Colon (tissue), 2 donors: Measurements from ENCODE around the gene PCLO.
"Not testable (repeated sequence)": the region's sequence is repeated elsewhere in the genome, so short reads cannot be mapped to it uniquely, and the experiment has no call there.

Experiments
- FAIRE-seq: peaks from 2 replicates; lab custom pipeline; 2012; peaks lifted over from hg19 to GRCh38; lab: Jason Lieb, UNC
- donor health status: control.
- donor health status: control.

PCLO gene

DNA sequence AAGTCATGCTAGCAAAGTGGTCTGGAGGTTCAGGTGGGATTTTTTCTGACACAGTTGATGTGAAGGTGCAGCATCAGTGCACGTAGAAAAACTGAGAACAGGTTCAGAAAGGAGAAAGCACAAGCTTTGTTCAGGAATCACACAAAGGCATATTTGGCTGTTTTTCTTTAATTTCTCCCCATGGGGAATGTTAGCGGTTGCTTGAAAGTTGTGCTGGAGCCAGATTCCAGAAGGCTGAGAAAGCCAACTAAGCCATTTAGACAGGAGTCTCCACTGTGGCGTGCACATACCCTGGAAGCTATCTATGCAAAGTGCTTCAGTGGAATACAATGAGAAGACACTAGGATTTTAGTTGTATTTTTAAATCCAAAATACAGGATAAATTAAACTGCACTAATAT is 201.4 kb downstream of the PCLO start:
- FAIRE-seq, result no peak

DNA sequence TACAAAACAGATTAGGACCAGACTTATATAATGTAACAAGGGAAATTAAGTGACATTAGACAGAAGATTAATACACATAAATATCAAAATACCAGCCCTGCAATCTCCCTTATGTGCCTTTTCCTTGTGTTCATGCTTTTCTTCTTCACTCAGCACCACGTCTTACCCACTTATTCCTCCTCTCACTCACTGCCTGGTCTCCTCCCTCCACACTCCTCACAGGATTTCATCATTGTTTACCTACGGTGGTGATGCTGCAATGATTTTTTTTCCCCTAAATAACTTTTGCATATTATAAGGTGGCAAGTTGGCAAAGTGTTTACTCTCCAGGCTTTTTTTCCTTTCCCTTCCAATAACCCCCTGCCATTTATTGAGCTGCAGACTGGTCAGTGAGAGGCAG is 203.2 kb downstream of the PCLO start:
- no peak for FAIRE-seq

- no peak for FAIRE-seq
Observed at GRCh38 chr7:82957521-82957920, 205.2 kb downstream of the PCLO start.

DNA sequence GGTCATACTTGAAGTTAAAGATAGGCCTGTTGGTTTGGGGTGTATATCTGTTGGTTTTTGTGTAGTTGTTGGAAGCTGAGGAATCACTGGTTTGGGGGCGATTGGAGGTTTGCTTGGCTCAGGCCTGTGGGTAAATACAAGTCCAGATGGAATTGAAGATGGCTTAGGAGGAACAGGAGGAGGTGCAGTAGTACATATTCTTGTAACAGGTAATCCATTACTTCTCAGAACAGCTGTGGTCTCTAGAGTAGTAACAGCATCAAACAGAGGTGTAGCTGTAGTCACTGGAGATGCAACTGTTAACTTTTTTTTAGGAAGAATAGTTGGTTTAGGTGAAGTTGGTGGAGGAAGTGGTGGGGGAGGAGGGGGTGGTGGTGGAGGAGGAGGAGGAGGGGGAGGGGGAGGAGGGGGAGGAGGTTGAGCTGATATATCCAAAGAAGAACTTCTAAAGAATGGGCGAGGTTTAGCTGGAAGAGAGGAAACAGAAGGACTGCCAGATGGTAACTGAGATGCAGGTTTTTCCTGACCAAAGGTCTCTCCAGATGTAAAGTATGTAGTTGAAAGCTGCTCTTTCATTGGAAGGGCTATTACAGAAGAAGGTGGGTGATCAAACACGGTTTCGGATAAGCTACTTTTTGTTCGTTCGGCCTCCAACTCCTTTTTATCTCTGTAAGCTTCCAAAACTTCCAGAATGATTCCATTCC is 209.2 kb downstream of the PCLO start:
- FAIRE-seq, result no peak

GRCh38 chr7:82950436-82950835 is 212.2 kb downstream of the PCLO start:
- FAIRE-seq, result no peak

DNA sequence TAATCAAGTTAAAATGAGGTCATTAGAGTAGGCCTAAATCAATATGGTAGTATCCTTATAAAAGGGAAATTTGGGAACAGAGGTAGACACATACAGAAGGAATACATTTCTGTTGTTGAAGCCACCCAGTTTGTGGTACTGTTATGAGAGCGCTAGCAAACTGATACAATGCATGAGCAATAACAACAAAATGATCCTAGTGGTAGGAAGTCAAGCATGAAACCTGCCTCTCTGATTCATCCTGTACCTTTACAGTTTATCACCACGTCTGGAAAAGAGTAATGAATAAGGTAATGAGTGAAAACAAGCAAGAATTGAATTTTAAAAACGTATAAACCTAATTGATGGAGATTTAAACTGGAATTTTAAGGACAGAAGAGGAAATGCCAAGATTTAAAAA is 217.2 kb downstream of the PCLO start:
- FAIRE-seq, result no peak

DNA sequence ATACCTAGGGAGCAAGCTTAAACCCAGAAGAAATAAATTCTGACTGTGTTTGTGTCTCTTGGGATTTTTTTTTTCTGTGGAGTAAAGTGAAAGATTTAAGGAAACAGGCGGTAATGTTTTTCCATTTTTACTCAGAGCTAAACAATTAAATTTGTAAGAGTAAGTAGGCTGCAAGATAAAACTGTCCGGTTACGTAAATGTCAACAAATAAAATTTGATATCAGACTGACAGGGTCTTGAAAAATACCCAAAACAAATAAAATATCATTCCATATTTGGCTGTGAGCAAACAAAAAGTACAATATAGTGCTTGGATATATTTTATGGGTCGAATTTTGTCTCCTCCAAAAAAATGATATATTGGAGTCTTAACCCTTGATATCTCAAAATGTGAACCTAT is 217.6 kb downstream of the PCLO start:
- no peak for FAIRE-seq

DNA sequence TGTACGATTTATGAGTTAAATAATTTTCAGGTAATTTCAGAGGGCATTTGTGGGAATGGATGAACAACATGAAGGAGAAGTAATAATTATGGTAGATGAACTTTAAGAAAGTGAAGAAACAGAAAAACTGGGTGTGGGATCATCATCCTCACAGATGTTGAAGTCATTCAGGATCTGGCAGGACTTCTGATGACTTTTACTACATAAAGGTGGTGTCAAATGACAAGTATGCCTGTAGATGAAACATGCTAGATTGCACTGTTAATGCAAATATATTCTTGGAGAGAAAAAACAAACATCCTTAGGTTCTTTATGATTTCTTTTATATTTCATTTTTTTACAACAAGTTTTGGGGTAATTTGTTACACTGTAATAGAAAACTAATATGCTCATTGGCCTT is 230.2 kb downstream of the PCLO start:
- no peak for FAIRE-seq

DNA sequence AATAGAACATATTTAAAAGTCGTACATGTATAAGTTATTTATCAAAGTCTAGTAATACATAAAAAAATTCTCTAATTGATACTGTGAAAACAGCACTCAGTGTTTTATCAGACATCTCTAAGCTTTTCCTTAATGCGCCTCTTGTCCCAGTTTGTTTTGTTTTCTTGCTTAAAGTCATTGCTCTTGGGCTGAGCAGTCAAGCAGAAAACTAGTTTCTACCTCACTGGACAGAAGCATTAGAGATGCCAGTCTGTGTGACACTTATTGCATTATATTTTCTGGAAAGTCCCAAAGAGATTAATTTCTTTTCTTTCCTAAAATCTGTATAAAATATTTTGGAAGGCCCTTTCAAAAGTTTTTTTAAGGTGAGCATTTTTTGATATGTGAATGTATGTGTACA is 236.2 kb downstream of the PCLO start:
- FAIRE-seq, result no peak

GRCh38 chr7:82925331-82925730 is 237.4 kb downstream of the PCLO start:
- no peak for FAIRE-seq

DNA sequence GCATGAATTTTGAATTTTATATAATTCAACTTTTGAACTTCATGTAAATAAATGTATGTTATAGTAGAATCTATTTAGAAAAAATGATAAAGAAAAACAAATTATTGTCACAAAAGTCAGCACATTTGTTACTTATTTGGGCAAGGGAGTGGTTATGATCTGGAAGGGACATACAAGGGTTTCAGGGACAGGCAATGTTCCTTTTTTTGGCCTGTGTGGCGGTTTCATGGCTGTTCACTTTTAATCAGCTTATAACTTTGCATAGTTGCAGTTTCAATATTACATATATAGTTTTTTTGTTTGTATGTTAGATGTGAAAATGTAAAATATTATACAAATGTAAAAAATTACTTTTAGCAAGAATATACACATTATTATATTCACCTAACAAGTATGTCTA is 256.2 kb downstream of the PCLO start:
- no peak for FAIRE-seq

GRCh38 chr7:82904871-82905270 is 257.8 kb downstream of the PCLO start:
- FAIRE-seq, result no peak

DNA sequence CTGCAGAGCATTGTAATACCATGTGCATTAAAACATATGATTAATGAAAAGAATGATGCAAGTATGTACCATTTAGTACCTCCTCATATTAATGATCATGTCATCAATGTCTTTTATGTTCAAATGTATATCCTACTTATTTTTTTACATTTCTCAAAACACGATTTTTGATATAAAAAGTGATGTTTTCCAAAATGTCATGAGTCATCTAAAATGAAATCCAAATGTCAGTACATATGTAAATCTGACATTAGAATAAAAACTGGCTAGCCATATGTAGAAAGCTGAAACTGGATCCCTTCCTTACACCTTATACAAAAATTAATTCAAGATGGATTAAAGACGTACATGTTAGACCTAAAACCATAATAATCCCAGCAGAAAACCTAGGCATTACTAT is 261.6 kb downstream of the PCLO start:
- not testable (repeated sequence) for FAIRE-seq

GRCh38 chr7:82897500-82897899 is 265.2 kb downstream of the PCLO start:
- no peak for FAIRE-seq

- FAIRE-seq, result not testable (repeated sequence)
Observed at GRCh38 chr7:82894341-82894740, 268.3 kb downstream of the PCLO start.

DNA sequence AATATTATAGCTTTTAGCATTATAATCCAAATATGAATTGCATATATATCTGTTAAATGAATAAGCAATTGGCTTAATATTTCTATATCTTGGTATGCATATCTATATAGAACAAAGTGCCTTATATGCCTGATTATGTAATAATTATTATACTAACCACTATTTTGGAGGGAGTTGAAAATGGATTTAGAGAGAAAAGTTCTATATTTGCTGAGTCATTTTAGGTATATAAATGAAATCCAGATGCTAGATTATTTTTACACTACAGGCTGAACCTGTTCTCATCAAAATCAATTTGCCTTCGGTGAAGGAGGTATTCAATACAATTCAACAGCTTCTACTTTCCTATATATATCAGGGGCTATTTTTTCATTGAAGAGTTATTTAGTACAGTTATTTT is 276.4 kb downstream of the PCLO start:
- FAIRE-seq, result no peak

- FAIRE-seq, result no peak
Observed at GRCh38 chr7:82865856-82866255, 296.8 kb downstream of the PCLO start.

DNA sequence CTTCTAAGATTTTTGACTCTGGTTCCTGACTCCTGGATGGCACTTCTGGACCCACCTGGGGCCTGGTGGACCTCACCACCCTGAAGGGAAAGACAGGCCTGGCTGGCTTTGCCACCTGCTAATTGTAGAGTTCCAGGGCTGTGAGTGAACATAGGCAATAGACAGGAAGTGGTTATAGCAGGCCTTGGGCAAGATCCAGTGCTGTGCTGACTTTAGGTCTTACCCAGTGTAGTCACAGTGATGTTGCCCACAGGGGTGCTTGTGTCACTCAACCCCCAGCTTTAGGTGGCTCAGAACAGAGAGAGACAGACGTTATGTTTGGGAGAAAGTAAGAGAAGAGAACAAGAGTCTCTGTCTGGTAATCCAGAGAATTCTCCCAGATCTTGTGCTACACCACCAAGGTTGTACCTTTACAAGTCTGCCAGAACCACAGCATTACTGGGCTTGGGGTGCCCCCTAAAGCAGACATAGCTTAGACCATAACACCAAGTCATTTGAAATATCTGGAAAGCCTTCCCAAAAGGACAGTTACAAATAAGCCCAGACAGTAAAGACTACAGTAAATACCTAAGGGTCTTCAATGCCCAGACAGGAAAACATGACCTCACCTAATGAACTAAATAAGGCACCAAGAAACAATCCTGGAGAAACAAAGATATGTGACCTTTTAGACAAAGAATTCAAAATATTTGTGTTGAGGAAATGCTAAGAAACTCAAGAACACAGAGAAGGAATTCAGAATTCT is 303.4 kb downstream of the PCLO start:
- FAIRE-seq, result no peak

GRCh38 chr7:82851121-82851520 is 311.6 kb downstream of the PCLO start:
- no peak for FAIRE-seq

DNA sequence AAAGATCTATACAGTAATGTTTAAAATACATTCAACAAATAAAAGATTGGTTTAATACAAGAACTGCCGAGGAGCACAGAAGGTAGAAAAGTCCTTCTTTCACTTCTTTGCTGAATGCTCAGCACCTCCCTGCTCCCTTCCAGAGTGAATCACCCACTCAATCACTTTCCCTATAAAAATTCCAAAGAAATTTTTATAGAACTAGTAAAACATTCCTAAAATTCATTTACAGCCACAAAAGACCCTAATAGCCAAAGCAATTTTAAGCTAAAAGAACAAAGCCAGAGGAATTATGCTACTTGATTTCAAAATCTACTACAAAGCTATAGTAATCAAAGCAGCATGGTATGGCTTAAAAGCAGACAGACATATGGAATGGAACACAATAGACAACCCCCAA is 320.9 kb downstream of the PCLO start:
- no peak for FAIRE-seq

DNA sequence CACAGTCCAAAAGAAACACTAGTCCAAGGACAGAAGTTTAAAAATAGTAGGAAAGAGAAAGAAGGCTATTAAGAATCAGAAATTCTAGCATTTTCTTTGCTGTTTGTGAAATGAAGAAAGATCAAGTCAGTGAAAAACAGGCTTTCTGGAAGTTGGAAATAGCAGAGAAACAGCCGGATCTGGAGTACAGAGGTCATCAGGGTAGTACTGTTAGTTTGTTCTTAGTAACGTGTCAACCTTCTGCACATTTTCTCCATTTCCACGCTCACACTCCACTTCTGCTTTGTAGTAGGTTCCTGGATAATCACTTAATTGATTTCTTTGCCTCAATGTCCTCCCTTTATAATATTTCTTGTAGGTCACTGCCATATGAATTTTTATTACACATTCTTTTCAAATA is 322.6 kb downstream of the PCLO start:
- no peak for FAIRE-seq

DNA sequence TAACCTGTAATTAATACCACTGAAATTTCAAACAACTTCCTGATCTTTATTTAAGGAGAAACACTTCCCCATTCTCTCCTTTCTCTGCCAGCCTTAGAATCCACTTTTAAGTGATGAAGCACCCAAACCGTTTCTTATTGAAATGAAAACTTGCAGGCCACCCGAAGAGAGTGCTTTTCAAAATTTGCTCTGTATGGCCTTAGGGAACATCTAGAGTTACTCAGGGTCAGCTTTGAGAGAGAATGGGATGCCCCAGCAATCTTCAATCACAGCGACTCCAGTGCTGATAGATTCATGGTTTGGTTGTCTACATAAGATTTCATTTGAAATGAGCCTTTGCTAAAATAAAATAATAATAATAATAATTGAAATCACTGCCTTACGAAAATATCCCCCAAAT is 323.1 kb downstream of the PCLO start:
- no peak for FAIRE-seq

DNA sequence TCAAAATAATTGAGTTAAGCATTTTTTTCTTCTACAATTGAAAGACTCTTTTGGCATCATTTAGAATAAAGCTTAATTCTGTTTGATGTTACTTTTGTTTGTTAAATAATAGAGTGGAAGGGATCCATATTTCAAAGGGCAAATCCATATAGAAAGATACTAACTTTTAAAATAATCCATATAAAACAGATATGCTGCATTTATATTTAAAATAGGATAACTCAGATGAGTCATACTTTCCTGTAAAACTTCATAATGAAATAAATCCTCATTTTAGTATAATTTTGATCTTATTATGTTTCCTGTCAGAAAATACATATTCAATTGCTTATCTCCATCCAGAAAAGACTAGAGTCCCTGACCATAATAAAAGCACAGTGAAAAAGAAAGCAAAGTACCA is 323.6 kb downstream of the PCLO start:
- no peak for FAIRE-seq

GRCh38 chr7:82838314-82838713 is 324.4 kb downstream of the PCLO start:
- no peak for FAIRE-seq
